Tibial artery (tissue), 4 donors: Measurements from ENCODE around the gene TMEM156.

Source experiments
- DNase-seq, 2 donors: peaks; one replicate each; pipeline ENCODE4 v3.0.0-alpha.2; 2019
- H3K27ac ChIP-seq, 2 donors: fragments of 200-600 bp; sonication (generic) in 1 of 2; 1 replicate in 1 of 2; 2 replicates in 1 of 2; pipeline ENCODE4 v1.5.1; 2018 to 2019; ENCODE audit warnings: mild to moderate bottlenecking in 1 of 2
- H3K27me3 ChIP-seq, 2 donors: fragments of 200-600 bp; sonication (generic) in 1 of 2; one replicate each; pipeline versions ENCODE4 v1.5.1 to v1.6.0; 2016 to 2019
- H3K36me3 ChIP-seq, 3 donors: fragments of 200-600 bp; sonication (generic) in 2 of 3; one replicate each; pipeline ENCODE4 v1.5.1; 2016 to 2019; ENCODE audit warnings: mild to moderate bottlenecking in 2 of 3
- H3K4me1 ChIP-seq, 4 donors: fragments of 200-600 bp; sonication (generic) in 2 of 4; 1 replicate in 3 of 4; 2 replicates in 1 of 4; pipeline ENCODE4 v1.5.1; 2016 to 2019
- H3K4me3 ChIP-seq, 2 donors: fragments of 200-600 bp; sonication (generic) in 1 of 2; 1 replicate in 1 of 2; 2 replicates in 1 of 2; pipeline ENCODE4 v1.5.1; 2018 to 2019; ENCODE audit warnings: mild to moderate bottlenecking in 2 of 2
- H3K9me3 ChIP-seq, 3 donors: fragments of 200-600 bp; sonication (generic) in 1 of 3; one replicate each; pipeline ENCODE4 v1.5.1; 2016 to 2019
- intact Hi-C: fragments of 100-400 bp; cut with DNase I; formaldehyde crosslinking; loops from one replicate; pipeline ENCODE4 v1.15.0; 2023; ENCODE audit warnings: low total_unique reads
- TF ChIP-seq, protein P1 (sequence below), 2 experiments: fragments of 200-600 bp in 1 of 2; fragments of 450-650 bp in 1 of 2; IDR thresholded peaks; one replicate each; pipeline ENCODE4 v1.5.1; 2017 to 2019; ENCODE audit warnings: antibody characterized with exemption in 2 of 2, mild to moderate bottlenecking in 1 of 2, moderate library complexity in 1 of 2

The TMEM156 gene

DNA sequence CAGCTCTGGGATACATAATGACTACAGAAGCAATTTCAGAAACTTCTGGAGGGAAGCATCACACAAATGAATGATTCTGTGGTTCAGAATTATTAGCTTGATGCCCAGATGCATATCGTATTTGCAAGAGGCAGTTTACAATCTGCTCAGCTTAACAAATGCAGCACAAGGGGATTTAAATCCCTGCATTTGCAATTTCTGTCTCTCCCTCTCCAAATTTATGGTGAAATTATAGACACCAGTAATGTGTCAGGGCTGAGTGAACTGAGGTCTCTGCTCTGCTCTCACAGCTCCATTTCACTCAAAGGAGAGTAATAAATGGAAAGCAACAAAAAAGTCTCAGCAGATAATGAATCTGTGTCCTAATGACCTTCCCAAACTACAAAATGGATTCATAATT lies 80.2 kb downstream of the TMEM156 start:
- no peaks in the 10 kb centered on the region for H3K9me3 ChIP-seq
- no peak for DNase-seq
- H3K27ac ChIP-seq, result no peak overlapping the region
- intact Hi-C loops, result no loop called here
- TF ChIP-seq, protein P1, sequence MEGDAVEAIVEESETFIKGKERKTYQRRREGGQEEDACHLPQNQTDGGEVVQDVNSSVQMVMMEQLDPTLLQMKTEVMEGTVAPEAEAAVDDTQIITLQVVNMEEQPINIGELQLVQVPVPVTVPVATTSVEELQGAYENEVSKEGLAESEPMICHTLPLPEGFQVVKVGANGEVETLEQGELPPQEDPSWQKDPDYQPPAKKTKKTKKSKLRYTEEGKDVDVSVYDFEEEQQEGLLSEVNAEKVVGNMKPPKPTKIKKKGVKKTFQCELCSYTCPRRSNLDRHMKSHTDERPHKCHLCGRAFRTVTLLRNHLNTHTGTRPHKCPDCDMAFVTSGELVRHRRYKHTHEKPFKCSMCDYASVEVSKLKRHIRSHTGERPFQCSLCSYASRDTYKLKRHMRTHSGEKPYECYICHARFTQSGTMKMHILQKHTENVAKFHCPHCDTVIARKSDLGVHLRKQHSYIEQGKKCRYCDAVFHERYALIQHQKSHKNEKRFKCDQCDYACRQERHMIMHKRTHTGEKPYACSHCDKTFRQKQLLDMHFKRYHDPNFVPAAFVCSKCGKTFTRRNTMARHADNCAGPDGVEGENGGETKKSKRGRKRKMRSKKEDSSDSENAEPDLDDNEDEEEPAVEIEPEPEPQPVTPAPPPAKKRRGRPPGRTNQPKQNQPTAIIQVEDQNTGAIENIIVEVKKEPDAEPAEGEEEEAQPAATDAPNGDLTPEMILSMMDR (IDR thresholded peaks at IDR 0.05), result no peak
- H3K4me1 ChIP-seq, result peaks cover 0 to 3% (median 0%) of the 10 kb centered on the region in 4 donors
- H3K4me3 ChIP-seq, result no peak overlapping the region
- no peaks in the 10 kb centered on the region for H3K27me3 ChIP-seq
- H3K36me3 ChIP-seq, result no peaks in the 10 kb centered on the region

DNA sequence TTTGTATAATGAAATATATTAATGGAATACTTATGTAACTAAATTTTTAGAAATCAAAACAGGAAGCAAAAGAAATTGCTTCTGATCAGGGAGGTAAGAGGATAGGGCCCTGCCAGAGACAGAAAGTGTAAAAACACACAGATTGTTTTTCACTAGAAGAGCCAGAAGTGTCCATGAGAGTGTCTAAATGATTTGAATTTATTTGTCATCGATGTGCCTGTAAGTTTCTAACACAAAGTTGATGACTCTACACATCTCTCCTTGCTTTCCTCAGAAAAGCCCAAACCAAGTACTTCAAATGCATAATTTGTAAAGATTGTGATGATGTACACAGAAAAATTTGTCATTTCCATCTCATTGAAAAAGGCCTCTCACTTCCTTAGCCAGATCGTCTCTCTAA lies 80.6 kb downstream of the TMEM156 start:
- H3K36me3 ChIP-seq, result no peaks in the 10 kb centered on the region
- H3K27ac ChIP-seq, result no peak overlapping the region
- peaks cover 0 to 3% (median 0%) of the 10 kb centered on the region in 4 donors for H3K4me1 ChIP-seq
- H3K4me3 ChIP-seq, result no peak overlapping the region
- no peaks in the 10 kb centered on the region for H3K9me3 ChIP-seq
- no peaks in the 10 kb centered on the region for H3K27me3 ChIP-seq
- DNase-seq, result no peak
- intact Hi-C loops, result no loop called here
- TF ChIP-seq, protein P1 (IDR thresholded peaks at IDR 0.05), result no peak

DNA sequence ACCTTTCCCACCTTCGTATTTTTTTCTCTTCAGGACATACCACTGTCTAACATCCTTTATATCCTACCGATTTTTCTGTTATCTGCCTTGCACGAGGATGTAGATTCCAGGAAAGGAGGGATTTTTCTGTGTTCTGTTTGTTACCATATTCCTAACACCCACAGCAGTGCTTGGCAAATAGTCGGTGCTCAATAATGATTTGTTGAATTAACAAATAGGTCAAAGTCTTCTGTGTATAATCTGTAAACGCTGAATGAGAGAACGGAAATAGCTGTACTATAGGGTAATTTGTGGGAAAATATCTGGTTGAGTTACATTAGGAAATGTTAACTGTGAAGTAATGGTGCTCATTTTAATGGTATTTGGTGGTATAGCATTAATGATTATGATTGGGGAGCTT lies 81.5 kb downstream of the TMEM156 start:
- no peak overlapping the region for H3K27ac ChIP-seq
- no peaks in the 10 kb centered on the region for H3K9me3 ChIP-seq
- H3K36me3 ChIP-seq, result no peaks in the 10 kb centered on the region
- TF ChIP-seq, protein P1 (IDR thresholded peaks at IDR 0.05), result no peak
- no peak for DNase-seq
- H3K4me1 ChIP-seq, result peaks cover 0 to 3% (median 0%) of the 10 kb centered on the region in 4 donors
- intact Hi-C loops, result no loop called here
- H3K4me3 ChIP-seq, result no peak overlapping the region
- H3K27me3 ChIP-seq, result no peaks in the 10 kb centered on the region

DNA sequence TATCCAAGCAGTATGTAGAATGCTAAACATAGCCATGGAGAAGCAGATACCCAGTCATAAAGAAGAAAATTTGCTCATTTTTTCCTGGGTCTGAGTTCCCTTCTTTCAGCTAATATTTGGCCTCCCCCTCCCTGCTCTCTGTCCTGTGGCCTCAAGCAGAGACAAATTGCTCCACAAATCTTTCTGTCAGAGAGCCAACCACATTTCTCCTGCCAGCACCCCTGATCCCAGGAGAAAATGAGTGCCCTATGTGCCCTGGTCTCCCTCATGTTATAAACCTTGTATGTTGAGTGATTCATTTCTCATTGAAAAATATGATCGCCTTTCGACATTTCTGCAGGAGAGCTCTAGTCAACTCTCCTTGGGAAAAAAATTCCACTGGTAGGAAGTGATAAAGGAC lies 82.0 kb downstream of the TMEM156 start:
- TF ChIP-seq, protein P1 (IDR thresholded peaks at IDR 0.05), result no peak
- no peaks in the 10 kb centered on the region for H3K9me3 ChIP-seq
- H3K4me3 ChIP-seq, result no peak overlapping the region
- no peak for DNase-seq
- peaks cover 0 to 3% (median 0%) of the 10 kb centered on the region in 4 donors for H3K4me1 ChIP-seq
- no peak overlapping the region for H3K27ac ChIP-seq
- intact Hi-C loops, result no loop called here
- H3K27me3 ChIP-seq, result no peaks in the 10 kb centered on the region
- peaks cover 3% of the 10 kb centered on the region in 3 donors for H3K36me3 ChIP-seq

DNA sequence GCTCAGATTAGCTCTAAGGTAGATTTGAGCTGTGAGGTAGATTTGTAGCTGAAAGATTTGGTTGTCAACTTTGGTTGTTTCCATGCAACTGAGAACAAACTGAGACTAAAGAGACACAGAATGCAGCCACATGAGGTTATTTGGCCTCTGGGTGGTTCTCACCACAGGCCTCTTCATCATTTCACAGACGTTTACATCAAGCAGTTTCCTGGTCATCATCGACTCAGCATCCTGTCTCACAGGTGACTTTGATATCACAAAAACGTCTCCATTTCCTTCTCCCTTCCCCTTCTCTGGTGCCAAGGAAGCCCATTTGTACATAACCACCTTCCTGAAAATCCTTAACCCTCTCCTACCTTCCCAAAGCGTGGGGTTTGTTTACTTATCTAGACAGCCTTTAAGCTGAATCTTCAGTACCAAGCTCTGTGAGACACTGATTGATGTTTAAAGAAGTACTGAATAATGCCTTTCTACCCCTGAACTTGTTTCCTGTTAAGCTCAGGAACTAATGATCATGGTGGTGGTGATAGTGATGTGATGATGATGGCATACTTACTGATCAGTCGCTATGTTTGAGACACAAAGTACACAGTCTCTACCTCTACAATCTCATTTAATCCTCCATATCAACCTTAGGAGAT lies 82.7 kb downstream of the TMEM156 start:
- H3K27ac ChIP-seq, result no peak overlapping the region
- no peak for DNase-seq
- no peak overlapping the region for H3K4me3 ChIP-seq
- intact Hi-C loops, result no loop called here
- peaks cover 0 to 3% (median 0%) of the 10 kb centered on the region in 4 donors for H3K4me1 ChIP-seq
- H3K36me3 ChIP-seq, result peaks cover 8 to 10% (median 10%) of the 10 kb centered on the region in 3 donors
- H3K27me3 ChIP-seq, result no peaks in the 10 kb centered on the region
- H3K9me3 ChIP-seq, result no peaks in the 10 kb centered on the region
- TF ChIP-seq, protein P1 (IDR thresholded peaks at IDR 0.05), result no peak
